ENCODE results near the gene MYO1E.

MYO1E gene

GRCh38 chr15:59303136-59303535 is 69.5 kb downstream of the MYO1E start:
- Histone ChIP-seq H3K4me3 (ENCODE audit: low read depth, low read length) (no peak overlapping the region), H3K79me2 (no peaks in the 10 kb centered on the region), H2AFZ (no peak overlapping the region), H3K27me3 (ENCODE audit: control insufficient read depth, insufficient read depth, low read length) (no peaks in the 10 kb centered on the region), H3K27ac (no peak overlapping the region), H3K9ac (no peak overlapping the region), H3K4me2 (ENCODE audit: low read length) (no peak overlapping the region), H3K36me3 (ENCODE audit: control insufficient read depth, insufficient read depth, low read length) (no peaks in the 10 kb centered on the region), H3K9me3 (ENCODE audit: control insufficient read depth, low read length) (no peaks in the 10 kb centered on the region), H3K4me1 (no peaks in the 10 kb centered on the region)
- no peak for TF ChIP-seq CTCF (IDR thresholded peaks at IDR 0.05)

- no peaks in the 10 kb centered on the region for H3K36me3 ChIP-seq (ENCODE audit: control insufficient read depth, insufficient read depth, low read length)
- H3K9me3 ChIP-seq (ENCODE audit: control insufficient read depth, low read length) = no peaks in the 10 kb centered on the region
- H3K4me3 ChIP-seq (ENCODE audit: low read depth, low read length) = no peak overlapping the region
- no peaks in the 10 kb centered on the region for H3K79me2 ChIP-seq
- H3K9ac ChIP-seq = no peak overlapping the region
- H3K27me3 ChIP-seq (ENCODE audit: control insufficient read depth, insufficient read depth, low read length) = no peaks in the 10 kb centered on the region
- no peaks in the 10 kb centered on the region for H3K4me1 ChIP-seq
- H3K4me2 ChIP-seq (ENCODE audit: low read length) = no peak overlapping the region
- TF ChIP-seq CTCF (IDR thresholded peaks at IDR 0.05) = no peak
- no peak overlapping the region for H3K27ac ChIP-seq
- no peak overlapping the region for H2AFZ ChIP-seq
These were observed 71.1 kb downstream of the MYO1E start for GRCh38 chr15:59301527-59301926.

- no peak for TF ChIP-seq CTCF (IDR thresholded peaks at IDR 0.05)
- no peaks in the 10 kb centered on the region for H3K79me2 ChIP-seq
- H2AFZ ChIP-seq = no peak overlapping the region
- H3K36me3 ChIP-seq (ENCODE audit: control insufficient read depth, insufficient read depth, low read length) = no peaks in the 10 kb centered on the region
- H3K9me3 ChIP-seq (ENCODE audit: control insufficient read depth, low read length) = no peaks in the 10 kb centered on the region
- H3K4me1 ChIP-seq = no peaks in the 10 kb centered on the region
- H3K27ac ChIP-seq = no peak overlapping the region
- no peaks in the 10 kb centered on the region for H3K27me3 ChIP-seq (ENCODE audit: control insufficient read depth, insufficient read depth, low read length)
- no peak overlapping the region for H3K4me3 ChIP-seq (ENCODE audit: low read depth, low read length)
- no peak overlapping the region for H3K4me2 ChIP-seq (ENCODE audit: low read length)
- no peak overlapping the region for H3K9ac ChIP-seq
These were observed 72.0 kb downstream of the MYO1E start for GRCh38 chr15:59300618-59301139.

- no peaks in the 10 kb centered on the region for H3K4me1 ChIP-seq
- no peak overlapping the region for H2AFZ ChIP-seq
- H3K79me2 ChIP-seq = no peaks in the 10 kb centered on the region
- no peak for TF ChIP-seq CTCF (IDR thresholded peaks at IDR 0.05)
- no peak overlapping the region for H3K4me2 ChIP-seq (ENCODE audit: low read length)
- no peaks in the 10 kb centered on the region for H3K9me3 ChIP-seq (ENCODE audit: control insufficient read depth, low read length)
- no peak overlapping the region for H3K27ac ChIP-seq
- no peaks in the 10 kb centered on the region for H3K36me3 ChIP-seq (ENCODE audit: control insufficient read depth, insufficient read depth, low read length)
- H3K27me3 ChIP-seq (ENCODE audit: control insufficient read depth, insufficient read depth, low read length) = no peaks in the 10 kb centered on the region
- H3K9ac ChIP-seq = no peak overlapping the region
- no peak overlapping the region for H3K4me3 ChIP-seq (ENCODE audit: low read depth, low read length)
These were observed 72.6 kb downstream of the MYO1E start for GRCh38 chr15:59299929-59300617.

- TF ChIP-seq CTCF (IDR thresholded peaks at IDR 0.05) = no peak
- Histone ChIP-seq H3K4me3 (ENCODE audit: low read depth, low read length) (no peak overlapping the region), H3K9ac (no peak overlapping the region), H2AFZ (no peak overlapping the region), H3K79me2 (no peaks in the 10 kb centered on the region), H3K4me2 (ENCODE audit: low read length) (no peak overlapping the region), H3K27ac (no peak overlapping the region), H3K36me3 (ENCODE audit: control insufficient read depth, insufficient read depth, low read length) (no peaks in the 10 kb centered on the region), H3K9me3 (ENCODE audit: control insufficient read depth, low read length) (no peaks in the 10 kb centered on the region), H3K4me1 (no peaks in the 10 kb centered on the region), H3K27me3 (ENCODE audit: control insufficient read depth, insufficient read depth, low read length) (no peaks in the 10 kb centered on the region)
These were observed 73.8 kb downstream of the MYO1E start for GRCh38 chr15:59298854-59299250.

All from parathyroid adenoma (tissue), 2 donors.